Smooth muscle cell (in vitro differentiated cells): ENCODE measurements around the gene CYRIA. TPM values are rescaled to one million over a fixed set of nuclear protein-coding genes. Genes with fewer than 3 reads are reported as not detected.

ENCODE experiments used
- DNase-seq: peaks from one replicate; lab custom pipeline; 2025; ENCODE audit not compliant: unreplicated experiment; lab: John Stamatoyannopoulos, UW
- H2AFZ ChIP-seq: fragments of 200-600 bp; sonication (generic); 2 replicates; pipeline ENCODE4 v1.6.0; 2016; ENCODE audit warnings: antibody characterized with exemption, low read depth, mild to moderate bottlenecking
- H3F3A ChIP-seq: fragments of 200-600 bp; sonication (generic); 2 replicates; pipeline ENCODE4 v1.6.0; 2017; ENCODE audit warnings: antibody characterized with exemption, low read depth
- H3K27ac ChIP-seq: fragments of 200-600 bp; sonication (generic); 2 replicates; pipeline ENCODE4 v1.5.1; 2016; ENCODE audit warnings: low read depth, mild to moderate bottlenecking
- H3K27me3 ChIP-seq: fragments of 200-600 bp; sonication (generic); 2 replicates; pipeline ENCODE4 v1.6.1; 2016; ENCODE audit warnings: low read depth, mild to moderate bottlenecking
- H3K36me3 ChIP-seq: fragments of 200-600 bp; sonication (generic); 2 replicates; pipeline ENCODE4 v1.5.1; 2016; ENCODE audit warnings: low read depth
- H3K4me1 ChIP-seq: fragments of 200-600 bp; sonication (generic); 2 replicates; pipeline ENCODE4 v1.5.1; 2016; ENCODE audit warnings: low read depth
- H3K4me2 ChIP-seq: fragments of 200-600 bp; sonication (generic); 2 replicates; pipeline ENCODE4 v1.6.0; 2016; ENCODE audit warnings: mild to moderate bottlenecking
- H3K4me3 ChIP-seq: fragments of 200-600 bp; sonication (generic); 2 replicates; pipeline ENCODE4 v1.5.1; 2016; ENCODE audit warnings: mild to moderate bottlenecking
- H3K79me2 ChIP-seq: fragments of 200-600 bp; sonication (generic); 2 replicates; pipeline ENCODE4 v1.6.0; 2016; ENCODE audit warnings: low read depth, mild to moderate bottlenecking
- H3K9ac ChIP-seq: fragments of 200-600 bp; sonication (generic); 2 replicates; pipeline ENCODE4 v1.6.0; 2016; ENCODE audit warnings: low read depth
- H3K9me3 ChIP-seq: fragments of 200-600 bp; sonication (generic); replicated peaks from 2 replicates; pipeline ENCODE4 v1.5.1; 2016; ENCODE audit warnings: low read depth
- H4K20me1 ChIP-seq: fragments of 200-600 bp; sonication (generic); 2 replicates; pipeline ENCODE4 v1.6.0; 2016; ENCODE audit warnings: low read depth
- CTCF ChIP-seq: fragments of 200-600 bp; sonication (generic); IDR thresholded peaks from 2 replicates; pipeline ENCODE4 v1.5.1; 2017; ENCODE audit warnings: borderline replicate concordance, mild to moderate bottlenecking, antibody characterized with exemption; ENCODE audit not compliant: insufficient read depth, poor library complexity, severe bottlenecking
- WGBS: methylation state at CpG from one replicate; pipeline ENCODE4 v1.1.7; 2016; ENCODE audit warnings: low lambda C conversion rate; 5-methylcytosine and 5-hydroxymethylcytosine counted together
- polyA plus RNA-seq: library from polyadenylated mRNA; unstranded; fragments of >200 nt; fragmentation: Nextera tagmentation; extraction: Ambion mirVana; gene quantifications from 2 replicates; pipeline ENCODE4 v1.2.1, GENCODE V29; 2016
- total RNA-seq: library from RNA; depleted of rRNA; stranded (reverse); fragments of >200 nt; gene quantifications from 2 replicates; pipeline ENCODE4 v1.2.3, GENCODE V29; 2014

CYRIA gene
- total and polyA plus RNA-seq, 2 experiments from 2014 or later: 1.7 to 5.8 TPM

DNA sequence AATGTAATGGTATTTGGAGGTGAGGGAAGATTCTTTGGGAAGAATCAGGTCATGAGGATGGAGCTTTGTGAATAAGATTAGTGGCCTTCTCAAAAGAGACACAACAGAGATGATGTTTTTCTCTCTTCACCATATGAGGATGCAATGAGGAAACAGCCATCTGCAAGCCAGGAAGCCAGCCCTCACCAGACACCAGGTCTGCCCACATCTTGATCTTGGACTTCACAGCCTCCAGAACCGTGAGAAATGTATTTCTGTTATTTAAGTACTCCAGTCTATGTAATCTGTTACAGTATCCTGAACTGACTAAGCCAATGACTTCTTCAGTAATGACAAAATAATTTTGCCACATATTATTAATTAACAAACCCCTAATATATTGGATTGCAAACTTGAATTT, 28.3 kb downstream of the CYRIA start:
- H3K4me3 ChIP-seq: no peak overlapping the region
- peaks cover 11% of the 10 kb centered on the region for H3K4me1 ChIP-seq
- no peaks in the 10 kb centered on the region for H4K20me1 ChIP-seq
- H3K27me3 ChIP-seq: no peaks in the 10 kb centered on the region
- H3K9me3 ChIP-seq: no peaks in the 10 kb centered on the region
- no peaks in the 10 kb centered on the region for H3K79me2 ChIP-seq
- 75% methylated on average over 1 of the region's 1 CpG for WGBS
- no peak for TF ChIP-seq CTCF
- H3F3A ChIP-seq: peaks cover 15% of the 10 kb centered on the region
- no peak for DNase-seq
- H3K36me3 ChIP-seq: no peaks in the 10 kb centered on the region
- H3K4me2 ChIP-seq: no peak overlapping the region
- H3K27ac ChIP-seq: no peak overlapping the region
- no peak overlapping the region for H3K9ac ChIP-seq
- no peak overlapping the region for H2AFZ ChIP-seq

DNA sequence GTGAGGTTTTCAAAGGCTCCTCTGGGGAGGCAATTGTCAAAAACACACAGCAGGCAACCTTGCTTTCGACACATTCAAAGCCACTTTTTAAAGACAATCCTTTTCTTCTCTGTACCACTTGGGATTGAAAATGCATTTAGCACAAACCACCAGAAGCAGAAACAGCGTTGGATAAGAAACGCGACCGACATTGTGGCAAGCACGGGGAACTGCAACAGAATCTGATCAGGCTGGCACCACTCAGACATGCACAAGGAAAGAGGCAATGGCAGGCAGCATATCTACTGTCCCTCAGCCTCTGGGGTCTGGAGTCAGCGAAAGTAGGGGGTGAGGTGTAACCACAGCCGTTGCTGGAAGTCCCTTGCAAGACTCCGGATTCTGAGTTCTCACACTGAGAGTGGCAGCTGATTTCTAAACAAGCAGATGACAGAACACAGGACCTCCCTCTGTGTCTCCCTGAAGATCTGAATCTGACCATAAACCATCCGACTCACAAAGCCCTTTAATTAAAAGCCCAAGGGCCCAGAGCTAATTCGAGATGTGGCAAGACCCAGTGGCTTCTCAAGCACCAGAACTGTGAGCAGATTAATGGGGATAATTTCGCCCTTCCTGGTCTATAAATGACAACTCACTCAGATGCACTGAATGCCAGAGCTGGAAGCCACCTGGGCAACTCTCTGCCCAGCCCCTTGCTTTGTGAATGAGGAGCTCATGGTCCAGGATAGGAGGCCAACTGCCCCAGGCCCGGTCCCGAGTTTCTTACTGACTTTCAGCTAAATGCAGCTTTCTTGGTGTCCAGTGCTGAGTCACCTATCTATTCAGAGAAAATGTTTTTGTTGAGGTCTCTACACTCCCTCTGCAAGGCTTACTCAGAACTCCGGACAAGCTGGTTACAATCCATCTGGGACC, 29.6 kb downstream of the CYRIA start:
- Histone ChIP-seq H2AFZ (no peak overlapping the region), H3K27me3 (no peaks in the 10 kb centered on the region), H3K4me3 (no peak overlapping the region), H3K27ac (peak overlapping the region; percentile 66), H3F3A (peaks cover 11% of the 10 kb centered on the region), H3K4me2 (peak overlapping the region; percentile 63), H3K4me1 (peaks cover 11% of the 10 kb centered on the region), H3K9me3 (no peaks in the 10 kb centered on the region), H3K79me2 (no peaks in the 10 kb centered on the region), H3K9ac (no peak overlapping the region), H3K36me3 (no peaks in the 10 kb centered on the region), H4K20me1 (no peaks in the 10 kb centered on the region)
- DNase-seq: no peak
- WGBS: 26% methylated on average over 15 of the region's 15 CpGs
- no peak for TF ChIP-seq CTCF

GRCh38 chr2:16633621-16634430, 31.8 kb downstream of the CYRIA start:
- H2AFZ ChIP-seq: no peak overlapping the region
- peaks cover 8% of the 10 kb centered on the region for H3F3A ChIP-seq
- H3K4me3 ChIP-seq: no peak overlapping the region
- H3K9ac ChIP-seq: no peak overlapping the region
- no peaks in the 10 kb centered on the region for H3K27me3 ChIP-seq
- WGBS: 57% methylated on average over 7 of the region's 7 CpGs
- no peaks in the 10 kb centered on the region for H4K20me1 ChIP-seq
- no peaks in the 10 kb centered on the region for H3K36me3 ChIP-seq
- H3K4me2 ChIP-seq: no peak overlapping the region
- H3K79me2 ChIP-seq: no peaks in the 10 kb centered on the region
- H3K27ac ChIP-seq: no peak overlapping the region
- no peak for TF ChIP-seq CTCF
- DNase-seq: no peak
- H3K4me1 ChIP-seq: peaks cover 8% of the 10 kb centered on the region
- no peaks in the 10 kb centered on the region for H3K9me3 ChIP-seq
